ENCODE data around the gene VAC14. TPM values are rescaled to one million over a fixed set of nuclear protein-coding genes. Genes with fewer than 3 reads are reported as not detected.

VAC14 gene
- polyA plus RNA-seq, 6 donors from 2014 or later, result 29.3 to 64.6 (median 38.7) TPM

- H3K36me3 Mint-ChIP-seq, result no peaks in the 10 kb centered on the region
- ATAC-seq (ENCODE audit: low read depth in 2 of 2) (no peak), DNase-seq (no peak)
- no peak overlapping the region for H3K27ac Mint-ChIP-seq
- no peak overlapping the region for H3K4me3 Mint-ChIP-seq
- no peaks in the 10 kb centered on the region for H3K27me3 Mint-ChIP-seq
- H3K4me1 Mint-ChIP-seq, result peaks cover 43 to 63% (median 56%) of the 10 kb centered on the region in 3 donors
- no peaks in the 10 kb centered on the region for H3K9me3 Mint-ChIP-seq
Observed at GRCh38 chr16:70796301-70796700, 4.7 kb downstream of the VAC14 start.

GRCh38 chr16:70795296-70795912, 5.6 kb downstream of the VAC14 start:
- Mint-ChIP-seq H3K36me3 (no peaks in the 10 kb centered on the region), H3K27me3 (no peaks in the 10 kb centered on the region), H3K9me3 (no peaks in the 10 kb centered on the region), H3K4me1 (peaks cover 42 to 54% (median 52%) of the 10 kb centered on the region in 3 donors), H3K27ac (peak overlapping the region in 2 of 6 donors; percentile 21 to 47), H3K4me3 (peak overlapping the region in 1 of 8 donors; percentile 57)
- no peak for ATAC-seq (ENCODE audit: low read depth in 2 of 2)
- DNase-seq, result no peak

GRCh38 chr16:70793851-70794502, 7.0 kb downstream of the VAC14 start:
- peak overlapping the region in 1 of 8 donors; percentile 61 for H3K4me3 Mint-ChIP-seq

GRCh38 chr16:70790815-70791214, 10.1 kb downstream of the VAC14 start:
- ATAC-seq (ENCODE audit: low read depth in 2 of 2) (no peak), DNase-seq (no peak)
- Mint-ChIP-seq H3K4me3 (peak overlapping the region in 1 of 8 donors; percentile 69), H3K27me3 (no peaks in the 10 kb centered on the region), H3K36me3 (no peaks in the 10 kb centered on the region), H3K27ac (peak overlapping the region in 1 of 6 donors; percentile 22), H3K9me3 (no peaks in the 10 kb centered on the region), H3K4me1 (peaks cover 36 to 43% (median 41%) of the 10 kb centered on the region in 3 donors)

More at GRCh38 chr16:70793851-70794502, 7.0 kb downstream of the VAC14 start:
- Mint-ChIP-seq H3K27me3 (no peaks in the 10 kb centered on the region), H3K27ac (peak overlapping the region in 3 of 6 donors; percentile 26 to 54 (median 42)), H3K36me3 (no peaks in the 10 kb centered on the region), H3K9me3 (no peaks in the 10 kb centered on the region), H3K4me1 (peaks cover 42 to 55% (median 45%) of the 10 kb centered on the region in 3 donors)
- ATAC-seq (ENCODE audit: low read depth in 2 of 2) (no peak), DNase-seq (no peak)

- Mint-ChIP-seq H3K36me3 (peaks cover 1 to 5% of the 10 kb centered on the region in 2 donors), H3K4me3 (peak overlapping the region in 2 of 8 donors; percentile 16 to 35), H3K27me3 (no peaks in the 10 kb centered on the region), H3K4me1 (peaks cover 34 to 41% (median 40%) of the 10 kb centered on the region in 3 donors), H3K27ac (no peak overlapping the region), H3K9me3 (no peaks in the 10 kb centered on the region)
- ATAC-seq (ENCODE audit: low read depth in 2 of 2) (no peak), DNase-seq (no peak)
Observed at GRCh38 chr16:70789595-70790447, 11.1 kb downstream of the VAC14 start.

- Mint-ChIP-seq H3K4me1 (peaks cover 26 to 37% (median 35%) of the 10 kb centered on the region in 3 donors), H3K27me3 (no peaks in the 10 kb centered on the region), H3K27ac (no peak overlapping the region), H3K4me3 (peak overlapping the region in 1 of 8 donors; percentile 31), H3K9me3 (no peaks in the 10 kb centered on the region), H3K36me3 (peaks cover 10 to 13% of the 10 kb centered on the region in 2 donors)
- DNase-seq (no peak), ATAC-seq (ENCODE audit: low read depth in 2 of 2) (no peak)
Observed at GRCh38 chr16:70788668-70789594, 12.0 kb downstream of the VAC14 start.

GRCh38 chr16:70786020-70786755, 14.8 kb downstream of the VAC14 start:
- DNase-seq, result no peak
- H3K27ac Mint-ChIP-seq, result no peak overlapping the region
- H3K4me3 Mint-ChIP-seq, result no peak overlapping the region
- H3K4me1 Mint-ChIP-seq, result peaks cover 7 to 28% (median 24%) of the 10 kb centered on the region in 3 donors
- no peaks in the 10 kb centered on the region for H3K27me3 Mint-ChIP-seq
- ATAC-seq (ENCODE audit: low read depth in 2 of 2), result no peak
- H3K9me3 Mint-ChIP-seq, result no peaks in the 10 kb centered on the region
- peaks cover 19 to 31% of the 10 kb centered on the region in 2 donors for H3K36me3 Mint-ChIP-seq

- DNase-seq (no peak), ATAC-seq (ENCODE audit: low read depth in 2 of 2) (no peak)
- Mint-ChIP-seq H3K27me3 (no peaks in the 10 kb centered on the region), H3K9me3 (no peaks in the 10 kb centered on the region), H3K27ac (peak overlapping the region in 2 of 6 donors; percentile 22 to 69), H3K4me3 (no peak overlapping the region), H3K36me3 (peaks cover 24 to 31% of the 10 kb centered on the region in 2 donors), H3K4me1 (peaks cover 1 to 26% (median 16%) of the 10 kb centered on the region in 3 donors)
Observed at GRCh38 chr16:70784692-70785555, 16.0 kb downstream of the VAC14 start.

- Mint-ChIP-seq H3K9me3 (no peaks in the 10 kb centered on the region), H3K27ac (no peak overlapping the region), H3K36me3 (peaks cover 34 to 37% of the 10 kb centered on the region in 2 donors), H3K4me1 (peaks cover 0 to 7% (median 6%) of the 10 kb centered on the region in 3 donors), H3K4me3 (no peak overlapping the region), H3K27me3 (no peaks in the 10 kb centered on the region)
- ATAC-seq (ENCODE audit: low read depth in 2 of 2) (no peak), DNase-seq (no peak)
Observed at GRCh38 chr16:70782237-70782636, 18.7 kb downstream of the VAC14 start.

- Mint-ChIP-seq H3K4me3 (no peak overlapping the region), H3K4me1 (peaks cover 0 to 3% (median 2%) of the 10 kb centered on the region in 3 donors), H3K36me3 (peaks cover 35 to 39% of the 10 kb centered on the region in 2 donors), H3K9me3 (no peaks in the 10 kb centered on the region), H3K27ac (no peak overlapping the region), H3K27me3 (no peaks in the 10 kb centered on the region)
- no peak for DNase-seq
- ATAC-seq (ENCODE audit: low read depth in 2 of 2), result no peak
Observed at GRCh38 chr16:70781800-70782199, 19.2 kb downstream of the VAC14 start.

GRCh38 chr16:70780546-70780945, 20.4 kb downstream of the VAC14 start:
- no peaks in the 10 kb centered on the region for H3K9me3 Mint-ChIP-seq
- no peak overlapping the region for H3K4me3 Mint-ChIP-seq
- ATAC-seq (ENCODE audit: low read depth in 2 of 2) (no peak), DNase-seq (no peak)
- peak overlapping the region in 2 of 6 donors; percentile 6 to 49 for H3K27ac Mint-ChIP-seq
- H3K27me3 Mint-ChIP-seq, result no peaks in the 10 kb centered on the region
- no peaks in the 10 kb centered on the region for H3K4me1 Mint-ChIP-seq
- peaks cover 35 to 39% of the 10 kb centered on the region in 2 donors for H3K36me3 Mint-ChIP-seq

Measured in naive B cell (primary cell).